Ovary (tissue), 9 donors: Measurements from ENCODE around the gene DNMBP. TPM values are rescaled to one million over a fixed set of nuclear protein-coding genes. Genes with fewer than 3 reads are reported as not detected.
A peak's percentile ranks its signal among the peaks of the same experiment; 100 is the strongest.
"Not testable (repeated sequence)": the region's sequence is repeated elsewhere in the genome, so short reads cannot be mapped to it uniquely, and the experiment has no call there.

Source experiments
- DNase-seq, 5 donors: peaks; one replicate each; pipeline ENCODE4 v3.0.0-alpha.2; 2019 to 2020
- H3K27ac ChIP-seq, 2 donors: fragments of 200-600 bp; one replicate each; pipeline versions ENCODE4 v1.5.1 to v1.8.0; 2019 to 2022
- H3K27me3 ChIP-seq: fragments of 200-600 bp; one replicate; pipeline ENCODE4 v1.8.0; 2022
- H3K36me3 ChIP-seq: fragments of 200-600 bp; sonication (generic); one replicate; pipeline ENCODE4 v1.5.1; 2019
- H3K4me1 ChIP-seq: one replicate; pipeline ENCODE4 v1.8.1; 2013; ENCODE audit warnings: mild to moderate bottlenecking, moderate library complexity; ENCODE audit not compliant: insufficient read depth
- H3K4me3 ChIP-seq: fragments of 200-600 bp; sonication (generic); one replicate; pipeline ENCODE4 v1.5.1; 2017
- H3K9me3 ChIP-seq, 2 donors: fragments of 200-600 bp in 1 of 2; sonication (generic) in 1 of 2; one replicate each; pipeline versions ENCODE4 v1.5.1 to v1.8.1; 2013 to 2019; ENCODE audit warnings: mild to moderate bottlenecking in 1 of 2, moderate library complexity in 1 of 2
- EP300 ChIP-seq: sonication (generic); formaldehyde crosslinking; IDR thresholded peaks from one replicate; pipeline ENCODE4 v1.6.1; 2017; ENCODE audit warnings: antibody characterized with exemption
- POLR2A ChIP-seq: fragments of 450-650 bp; IDR thresholded peaks from one replicate; pipeline ENCODE4 v1.6.1; 2017; ENCODE audit warnings: antibody characterized with exemption, mild to moderate bottlenecking, moderate library complexity
- WGBS, 3 donors: extraction: QIAGEN DNeasy Blood & Tissue Kit in 1 of 3; methylation state at CpG; one replicate each; pipeline versions ENCODE4 v1.1.5 to v1.1.7; 2013 to 2017; 5-methylcytosine and 5-hydroxymethylcytosine counted together
- intact Hi-C, 4 donors: fragments of 100-400 bp; cut with DNase I; formaldehyde crosslinking; loops; one replicate each; pipeline versions ENCODE4 v1.11.0 to v1.15.1; 2022 to 2023
- polyA plus RNA-seq, 2 donors: library from polyadenylated mRNA; stranded (reverse); fragments of 200-250 nt in 1 of 2; fragments of 350-450 nt in 1 of 2; fragmentation: Illumina TruSeq in 1 of 2; extraction: RNeasy Lipid Tissue Mini Kit (QIAGEN cat#74804) in 1 of 2; gene quantifications; one replicate each; pipeline ENCODE4 v1.2.3, GENCODE V29; 2013 to 2014
- total RNA-seq, 7 donors: library from RNA; depleted of rRNA in 2 of 7; stranded (reverse); fragments of >200 nt in 2 of 7; fragmentation: NEBNext Ultra II Directional in 3 of 7; extraction: Animal tissue kit (Norgen Biotek cat#: 25700) in 3 of 7; gene quantifications; one replicate each; pipeline versions ENCODE4 v1.1.0 to v1.2.4, GENCODE V29; 2016 to 2023
- TF ChIP-seq, protein P1 (sequence below), 3 donors: fragments of 450-650 bp in 2 of 3; fragments of 200-600 bp in 1 of 3; IDR thresholded peaks; one replicate each; pipeline versions ENCODE4 v1.5.1 to v1.8.0; 2016 to 2022; ENCODE audit warnings: antibody characterized with exemption in 3 of 3, mild to moderate bottlenecking in 1 of 3
- donor health status: DM: no; HTN: no; CAD: no; lungs with moderate emphysema.
- donor health status: DM: no; HTN: no; CAD: no.
- donor health status: Bipolar disorder and iron deficiency.
- donor health status: DM: yes; HTN: yes; CAD: no.
- donor health status: DM: no; HTN: no; CAD: no.
- donor health status: DM: yes; HTN: yes; CAD: no.

Gene DNMBP
- total and polyA plus RNA-seq, 9 donors, result 10.8 to 25.4 (median 20.3) TPM

DNA sequence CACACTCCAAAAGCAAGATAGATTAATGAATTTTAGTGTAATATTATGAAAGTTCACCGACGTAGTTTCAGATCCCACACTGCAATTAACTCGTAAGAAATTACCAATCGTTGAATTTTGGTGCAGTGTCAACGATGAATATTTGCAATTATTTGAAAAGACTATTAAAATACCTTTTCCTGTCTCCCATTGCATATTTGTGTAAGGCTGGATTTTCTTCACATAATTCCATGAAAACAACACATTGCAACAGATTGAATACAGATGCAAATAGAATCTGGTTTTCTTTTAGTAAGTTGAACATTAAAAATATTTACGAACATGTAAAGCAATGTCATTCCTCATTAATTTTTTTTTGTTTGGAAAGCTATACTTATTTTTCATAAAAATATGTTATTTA, 50.9 kb downstream of the DNMBP start:
- Histone ChIP-seq H3K4me3 (no peak overlapping the region), H3K27me3 (no peaks in the 10 kb centered on the region), H3K9me3 (no peaks in the 10 kb centered on the region), H3K27ac (no peak overlapping the region), H3K4me1 (peaks cover 4% of the 10 kb centered on the region), H3K36me3 (no peaks in the 10 kb centered on the region)
- DNase-seq, result no peak
- 23 to 29% (median 28%) methylated on average over 6 of the region's 6 CpGs for WGBS, 3 donors
- intact Hi-C loops, result no loop called here
- TF ChIP-seq, protein P1, sequence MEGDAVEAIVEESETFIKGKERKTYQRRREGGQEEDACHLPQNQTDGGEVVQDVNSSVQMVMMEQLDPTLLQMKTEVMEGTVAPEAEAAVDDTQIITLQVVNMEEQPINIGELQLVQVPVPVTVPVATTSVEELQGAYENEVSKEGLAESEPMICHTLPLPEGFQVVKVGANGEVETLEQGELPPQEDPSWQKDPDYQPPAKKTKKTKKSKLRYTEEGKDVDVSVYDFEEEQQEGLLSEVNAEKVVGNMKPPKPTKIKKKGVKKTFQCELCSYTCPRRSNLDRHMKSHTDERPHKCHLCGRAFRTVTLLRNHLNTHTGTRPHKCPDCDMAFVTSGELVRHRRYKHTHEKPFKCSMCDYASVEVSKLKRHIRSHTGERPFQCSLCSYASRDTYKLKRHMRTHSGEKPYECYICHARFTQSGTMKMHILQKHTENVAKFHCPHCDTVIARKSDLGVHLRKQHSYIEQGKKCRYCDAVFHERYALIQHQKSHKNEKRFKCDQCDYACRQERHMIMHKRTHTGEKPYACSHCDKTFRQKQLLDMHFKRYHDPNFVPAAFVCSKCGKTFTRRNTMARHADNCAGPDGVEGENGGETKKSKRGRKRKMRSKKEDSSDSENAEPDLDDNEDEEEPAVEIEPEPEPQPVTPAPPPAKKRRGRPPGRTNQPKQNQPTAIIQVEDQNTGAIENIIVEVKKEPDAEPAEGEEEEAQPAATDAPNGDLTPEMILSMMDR (IDR thresholded peaks at IDR 0.05), result no peak
- TF ChIP-seq EP300 (no peak), POLR2A (no peak)

DNA sequence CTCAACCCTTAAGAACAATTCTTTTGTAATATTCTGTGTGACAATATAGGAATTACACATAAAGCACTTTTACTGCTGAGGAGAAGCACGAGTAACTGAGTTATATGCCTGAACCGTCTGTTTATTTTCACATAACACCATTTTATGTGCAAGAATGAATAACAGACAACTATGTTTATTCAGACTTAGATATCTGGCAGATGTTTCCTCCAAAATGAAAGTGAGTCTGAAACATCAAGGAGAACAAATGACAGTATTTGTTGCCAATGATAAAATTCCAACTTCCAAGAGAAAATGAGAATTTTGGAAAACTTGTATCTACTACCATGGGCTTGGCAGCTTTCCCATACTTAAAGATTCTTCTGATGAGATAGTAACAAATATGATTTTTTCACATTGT, 51.4 kb downstream of the DNMBP start:
- no peak for DNase-seq
- no peaks in the 10 kb centered on the region for H3K27me3 ChIP-seq
- peaks cover 4% of the 10 kb centered on the region for H3K4me1 ChIP-seq
- H3K9me3 ChIP-seq, result no peaks in the 10 kb centered on the region
- intact Hi-C loops, result no loop called here
- peak overlapping the region in 1 of 2 donors; percentile 35 for H3K27ac ChIP-seq
- no peak overlapping the region for H3K4me3 ChIP-seq
- TF ChIP-seq EP300 (no peak), POLR2A (no peak)
- 4 to 8% (median 6%) methylated on average over 2 of the region's 2 CpGs for WGBS, 3 donors
- H3K36me3 ChIP-seq, result no peaks in the 10 kb centered on the region

DNA sequence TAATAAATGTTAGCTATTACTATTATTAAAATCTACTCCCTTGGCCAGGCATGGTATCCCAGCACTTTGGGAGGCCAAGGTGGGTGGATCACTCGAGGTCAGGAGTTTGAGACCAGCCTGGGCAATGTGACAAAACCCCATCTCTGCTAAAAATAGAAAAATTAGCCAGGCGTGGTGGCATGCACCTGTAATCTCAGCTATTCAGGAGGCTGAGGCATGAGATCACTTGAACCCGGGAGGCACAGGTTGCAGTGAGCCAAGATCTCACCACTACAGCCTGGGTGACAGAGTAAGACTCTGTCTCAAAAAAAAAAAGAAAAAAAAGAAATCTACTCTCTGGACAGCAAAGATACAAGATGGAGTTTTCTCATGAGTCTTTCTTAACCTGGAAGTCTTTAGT, 56.2 kb downstream of the DNMBP start:
- 90 to 97% (median 92%) methylated on average over 3 of the region's 3 CpGs for WGBS, 3 donors
- H3K36me3 ChIP-seq, H3K27ac ChIP-seq, H3K4me1 ChIP-seq, H3K9me3 ChIP-seq, H3K4me3 ChIP-seq, H3K27me3 ChIP-seq, DNase-seq, intact Hi-C loops: not testable (repeated sequence)

DNA sequence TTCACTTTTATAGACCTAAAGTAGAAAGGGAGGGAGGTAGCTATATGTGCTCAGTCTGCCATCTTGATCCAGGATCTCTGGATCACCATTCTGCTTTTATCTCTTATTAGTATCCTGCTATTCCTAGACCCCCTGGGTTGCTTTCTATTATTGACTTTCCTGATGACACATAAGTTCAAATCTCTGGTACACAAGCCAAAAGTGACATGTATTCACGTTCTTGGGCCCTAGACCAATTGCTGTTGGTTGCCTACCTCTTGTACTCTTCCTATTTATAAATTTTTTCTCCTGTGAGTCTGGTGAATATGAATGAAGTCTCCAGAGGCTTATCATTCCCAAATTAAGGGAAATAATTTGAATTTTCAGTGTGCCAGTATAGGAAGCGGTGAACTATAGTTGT, 56.9 kb downstream of the DNMBP start:
- 89 to 96% (median 94%) methylated on average over 2 of the region's 2 CpGs for WGBS, 3 donors
- no peak for TF ChIP-seq EP300
- TF ChIP-seq, protein P1 (IDR thresholded peaks at IDR 0.05), result no peak
- no peak for TF ChIP-seq POLR2A
- Histone ChIP-seq H3K4me3 (no peak overlapping the region), H3K36me3 (no peaks in the 10 kb centered on the region), H3K27me3 (no peaks in the 10 kb centered on the region), H3K9me3 (no peaks in the 10 kb centered on the region), H3K27ac (no peak overlapping the region), H3K4me1 (peaks cover 4% of the 10 kb centered on the region)
- intact Hi-C loops, result no loop called here
- no peak for DNase-seq

DNA sequence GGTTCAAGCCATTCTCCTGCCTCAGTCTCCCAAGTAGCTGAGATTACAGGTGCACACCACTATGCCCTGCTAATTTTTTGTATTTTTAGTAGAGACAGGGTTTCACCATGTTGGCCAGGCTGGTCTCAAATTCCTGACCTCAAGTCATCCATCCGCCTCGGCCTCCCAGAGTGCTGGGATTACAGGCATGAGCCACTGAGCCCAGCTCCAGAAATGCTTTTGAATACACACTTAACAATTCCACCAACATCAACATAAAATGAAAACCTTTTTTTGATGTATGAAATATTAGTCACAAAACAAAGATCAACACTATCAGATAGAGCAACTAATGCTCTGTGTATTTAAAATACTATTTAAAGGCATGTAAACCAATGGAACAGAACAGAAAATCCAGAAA, 63.7 kb downstream of the DNMBP start:
- H3K9me3 ChIP-seq, H3K4me3 ChIP-seq, DNase-seq, H3K27ac ChIP-seq, H3K27me3 ChIP-seq, H3K36me3 ChIP-seq, intact Hi-C loops: not testable (repeated sequence)
- H3K4me1 ChIP-seq, result peaks cover 18% of the 10 kb centered on the region
- 81 to 92% (median 90%) methylated on average over 2 of the region's 2 CpGs for WGBS, 3 donors

DNA sequence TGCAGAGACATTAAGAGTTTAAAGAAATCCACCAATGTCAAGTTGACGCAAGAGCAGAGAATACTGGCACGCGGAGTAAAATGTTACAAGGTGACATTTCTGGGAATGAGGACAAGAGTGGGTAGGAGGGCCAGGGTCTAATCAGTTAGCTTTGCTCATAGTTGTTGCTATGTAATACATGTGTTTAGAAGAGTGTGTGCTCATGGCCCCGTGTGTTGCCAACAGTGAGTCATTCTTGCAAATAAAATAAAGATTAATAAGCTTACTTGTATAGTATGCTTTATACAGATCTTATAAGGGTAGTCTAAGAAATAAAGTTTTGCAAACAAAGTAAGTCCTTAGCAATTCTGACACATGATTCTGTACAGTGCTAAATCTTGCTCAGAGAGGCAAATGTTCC, 64.5 kb downstream of the DNMBP start:
- intact Hi-C loops, result no loop called here
- WGBS, 3 donors, result 7 to 27% (median 10%) methylated on average over 4 of the region's 4 CpGs
- H3K27ac ChIP-seq, result no peak overlapping the region

More for the DNA sequence above, 64.5 kb downstream of the DNMBP start:
- Histone ChIP-seq H3K36me3 (no peaks in the 10 kb centered on the region), H3K27me3 (no peaks in the 10 kb centered on the region), H3K4me1 (peaks cover 18% of the 10 kb centered on the region), H3K9me3 (no peaks in the 10 kb centered on the region), H3K4me3 (no peak overlapping the region)
- TF ChIP-seq EP300, result peak; percentile 34
- TF ChIP-seq, protein P1 (IDR thresholded peaks at IDR 0.05), result no peak
- peak; percentile 44 to 75 (median 52) for DNase-seq
